NOMO-1 treated with DMSO at 0.1 percent for 48 hours (cell line): ENCODE results near the gene BRINP2.

Source experiments
- DNase-seq: peaks from one replicate; lab custom pipeline; 2025; ENCODE audit not compliant: unreplicated experiment; lab: John Stamatoyannopoulos, UW

The BRINP2 gene, protein sequence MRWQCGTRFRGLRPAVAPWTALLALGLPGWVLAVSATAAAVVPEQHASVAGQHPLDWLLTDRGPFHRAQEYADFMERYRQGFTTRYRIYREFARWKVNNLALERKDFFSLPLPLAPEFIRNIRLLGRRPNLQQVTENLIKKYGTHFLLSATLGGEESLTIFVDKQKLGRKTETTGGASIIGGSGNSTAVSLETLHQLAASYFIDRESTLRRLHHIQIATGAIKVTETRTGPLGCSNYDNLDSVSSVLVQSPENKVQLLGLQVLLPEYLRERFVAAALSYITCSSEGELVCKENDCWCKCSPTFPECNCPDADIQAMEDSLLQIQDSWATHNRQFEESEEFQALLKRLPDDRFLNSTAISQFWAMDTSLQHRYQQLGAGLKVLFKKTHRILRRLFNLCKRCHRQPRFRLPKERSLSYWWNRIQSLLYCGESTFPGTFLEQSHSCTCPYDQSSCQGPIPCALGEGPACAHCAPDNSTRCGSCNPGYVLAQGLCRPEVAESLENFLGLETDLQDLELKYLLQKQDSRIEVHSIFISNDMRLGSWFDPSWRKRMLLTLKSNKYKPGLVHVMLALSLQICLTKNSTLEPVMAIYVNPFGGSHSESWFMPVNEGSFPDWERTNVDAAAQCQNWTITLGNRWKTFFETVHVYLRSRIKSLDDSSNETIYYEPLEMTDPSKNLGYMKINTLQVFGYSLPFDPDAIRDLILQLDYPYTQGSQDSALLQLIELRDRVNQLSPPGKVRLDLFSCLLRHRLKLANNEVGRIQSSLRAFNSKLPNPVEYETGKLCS

DNA sequence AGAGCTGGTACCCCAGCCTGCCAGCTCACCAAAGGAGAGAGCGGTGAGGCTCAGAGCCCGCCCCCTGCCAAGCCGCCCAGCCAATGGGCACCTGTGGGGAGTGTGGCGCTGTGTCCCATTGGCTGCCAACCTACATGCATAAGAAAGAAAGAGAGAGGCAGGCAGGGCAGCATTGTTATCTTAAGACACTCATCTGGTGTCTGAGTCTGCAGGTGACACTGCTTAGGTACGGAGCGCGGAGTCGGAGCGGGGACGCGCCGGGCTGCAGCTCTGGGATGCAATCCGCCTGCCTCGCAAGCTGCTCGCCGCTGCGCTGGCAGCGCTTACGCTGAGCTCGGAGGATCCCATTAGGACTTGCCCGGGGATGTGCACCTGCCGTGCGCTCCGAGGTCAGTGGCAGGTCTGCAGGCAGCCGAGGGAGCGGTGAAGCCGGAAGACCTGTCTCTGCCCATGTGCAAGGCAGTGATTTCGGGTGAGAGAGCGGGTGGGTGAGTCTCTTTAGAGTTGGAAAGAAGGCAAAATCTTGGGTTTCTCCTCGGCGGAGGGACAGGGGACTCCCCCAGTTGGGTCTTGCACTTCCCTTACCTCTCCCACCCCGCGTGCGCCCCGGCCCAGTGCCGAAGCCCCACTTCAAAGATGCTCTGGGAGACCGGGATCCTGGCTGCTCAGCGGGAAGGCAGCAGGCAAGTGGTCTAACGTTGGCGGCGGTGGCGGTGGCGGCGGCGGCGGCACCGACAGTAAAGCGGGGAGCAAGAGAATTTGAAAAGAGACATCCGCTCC, at the start of gene BRINP2:
Gene BRINP2 (plus strand): TSS at position 203 of the 780 bp plus-strand sequence. CDS start 58,919 bp downstream, outside the sequence.
- no peak for DNase-seq

GRCh38 chr1:177122461-177123251, 48.1 kb upstream of the BRINP2 start:
- DNase-seq: no peak

DNA sequence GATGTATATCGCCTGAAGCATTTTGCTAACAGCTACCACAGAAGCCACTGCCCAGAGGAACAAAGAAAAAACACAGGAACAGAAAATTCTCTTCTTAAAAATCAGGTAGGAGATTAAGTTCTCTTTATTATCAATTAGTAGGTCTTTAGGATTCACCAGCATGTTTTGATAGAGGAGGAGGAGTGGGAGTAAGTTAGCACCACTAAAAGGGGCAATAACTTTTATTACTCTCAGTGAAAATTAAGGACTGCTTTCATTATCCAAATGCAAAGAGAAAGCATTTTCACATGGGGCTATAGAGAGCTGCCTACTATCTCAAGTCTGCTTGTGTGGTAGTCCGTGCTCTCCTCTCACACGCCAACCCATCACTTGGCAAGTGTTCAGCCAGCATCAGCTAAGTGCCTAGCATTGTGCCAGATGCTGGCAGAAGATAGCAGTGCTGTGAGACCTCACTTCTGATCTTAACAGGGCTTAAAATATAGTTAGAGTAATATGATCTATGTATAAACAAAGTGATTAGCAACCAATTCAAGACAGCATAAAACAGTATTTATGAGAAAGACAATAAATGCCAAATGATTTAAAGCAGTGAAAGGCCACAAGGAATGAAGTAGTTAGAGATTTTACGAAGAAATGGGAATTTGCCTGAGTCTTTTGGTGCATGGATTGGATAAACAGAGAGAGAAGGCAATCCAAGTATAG, 46.0 kb upstream of the BRINP2 start:
- DNase-seq: no peak

- DNase-seq: no peak
Measured at GRCh38 chr1:177126267-177126666, 44.5 kb upstream of the BRINP2 start.

GRCh38 chr1:177128665-177129281, 42.0 kb upstream of the BRINP2 start:
- no peak for DNase-seq

DNA sequence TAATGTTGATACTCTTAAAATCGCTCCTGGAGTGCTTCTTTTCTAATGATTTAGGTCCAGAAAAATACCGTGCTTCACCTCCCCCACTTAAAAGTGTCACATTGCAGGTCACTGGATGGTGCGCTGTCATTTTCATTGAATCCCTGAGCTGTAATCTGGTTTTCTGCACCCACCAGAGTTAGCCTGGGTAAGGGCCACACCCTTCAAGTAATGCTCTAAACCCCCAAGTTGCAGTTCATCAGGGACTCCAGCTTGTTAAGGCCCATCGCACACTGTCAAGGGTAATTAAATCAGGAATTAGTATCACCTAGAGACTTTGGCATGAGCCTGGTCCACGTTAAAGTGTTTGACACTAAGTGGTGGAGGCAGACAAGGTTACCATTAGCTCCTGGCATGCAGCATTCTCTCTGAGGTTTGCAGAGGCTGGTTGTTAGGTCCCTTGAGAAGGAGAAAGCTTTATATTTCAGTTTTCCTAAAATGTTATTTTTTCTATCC, 40.3 kb upstream of the BRINP2 start:
- DNase-seq: no peak

DNA sequence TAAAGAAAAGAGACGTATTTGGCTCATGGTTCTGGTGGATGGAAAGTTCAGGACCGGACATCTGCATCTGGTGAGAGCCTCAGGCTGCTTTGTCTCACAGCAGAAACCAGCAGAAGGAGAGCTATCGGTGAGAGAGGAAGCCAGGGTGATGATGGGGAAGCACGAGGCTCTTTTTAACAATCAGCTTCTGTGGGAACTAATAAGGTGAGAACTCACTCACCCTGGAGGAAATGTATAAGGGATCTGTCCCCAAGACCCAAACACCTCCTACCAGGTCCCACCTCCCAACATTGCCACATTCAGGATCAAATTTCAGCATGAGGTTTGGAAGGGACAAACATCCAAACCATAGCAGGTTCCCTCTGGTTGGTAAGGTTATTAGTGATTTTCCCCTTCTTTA, 39.0 kb upstream of the BRINP2 start:
- DNase-seq: no peak

GRCh38 chr1:177132141-177132540, 38.6 kb upstream of the BRINP2 start:
- no peak for DNase-seq

DNA sequence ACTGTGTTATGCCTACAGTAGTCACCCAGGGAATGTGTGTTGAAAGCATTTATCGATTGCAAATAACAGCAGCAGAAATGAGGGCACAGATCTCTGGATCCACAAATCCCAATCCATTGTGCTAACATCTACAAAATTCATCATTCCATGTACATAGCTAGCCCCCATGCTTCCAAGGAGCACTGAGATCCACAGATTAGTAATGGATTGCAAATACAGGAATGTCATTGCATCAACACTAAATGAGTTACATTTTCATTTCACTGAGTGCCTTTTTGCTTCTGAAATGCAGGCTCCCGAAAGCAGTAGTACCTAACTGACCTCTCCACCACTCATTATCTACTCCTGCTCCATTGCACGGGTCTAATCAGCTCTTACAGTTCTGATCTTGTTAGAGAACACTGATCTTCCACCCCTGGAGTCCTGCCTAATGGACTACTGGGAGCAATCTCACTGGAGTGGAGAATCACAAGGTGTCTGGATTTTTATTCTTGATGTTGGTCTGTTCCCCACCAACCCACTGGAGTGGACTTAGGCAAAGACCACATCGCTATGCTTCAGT, 36.7 kb upstream of the BRINP2 start:
- no peak for DNase-seq

DNA sequence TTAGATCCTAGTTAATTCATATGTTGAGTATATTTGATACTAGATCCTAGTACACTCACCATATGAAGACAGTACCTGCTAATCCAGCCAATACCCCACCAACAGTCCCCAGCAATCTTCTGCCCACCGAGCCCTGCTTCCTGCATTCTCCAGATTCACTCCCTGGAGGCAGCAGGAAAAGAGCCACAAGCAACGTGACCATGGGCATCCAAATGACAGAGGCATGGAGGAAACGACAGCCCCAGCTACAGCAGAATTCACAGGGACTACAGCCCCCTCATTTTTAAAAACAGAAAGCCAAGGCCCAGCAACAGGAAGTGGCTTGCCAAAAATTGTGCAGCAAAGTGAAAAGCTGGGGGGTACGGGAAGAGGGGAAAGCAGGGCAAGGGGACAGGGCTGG, 35.5 kb upstream of the BRINP2 start:
- DNase-seq: no peak

DNA sequence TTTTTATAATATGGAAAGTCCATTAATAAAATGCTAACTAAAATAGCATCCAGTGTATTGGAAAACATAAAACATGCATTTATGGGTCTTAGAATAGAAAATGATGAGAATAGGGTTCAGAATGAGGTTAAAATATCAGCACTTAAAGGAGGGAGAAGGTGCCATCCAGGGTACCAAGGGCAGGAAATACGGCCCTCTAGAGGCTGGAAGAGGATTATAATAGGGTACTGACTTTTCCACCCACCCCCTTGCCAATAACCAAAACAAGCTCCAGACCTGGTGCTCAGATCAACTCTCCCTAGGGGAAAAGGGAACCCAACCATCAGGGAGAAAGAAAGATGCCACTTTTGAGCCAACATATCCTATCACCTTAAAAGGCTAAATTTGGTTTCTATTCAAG, 32.9 kb upstream of the BRINP2 start:
- no peak for DNase-seq

DNA sequence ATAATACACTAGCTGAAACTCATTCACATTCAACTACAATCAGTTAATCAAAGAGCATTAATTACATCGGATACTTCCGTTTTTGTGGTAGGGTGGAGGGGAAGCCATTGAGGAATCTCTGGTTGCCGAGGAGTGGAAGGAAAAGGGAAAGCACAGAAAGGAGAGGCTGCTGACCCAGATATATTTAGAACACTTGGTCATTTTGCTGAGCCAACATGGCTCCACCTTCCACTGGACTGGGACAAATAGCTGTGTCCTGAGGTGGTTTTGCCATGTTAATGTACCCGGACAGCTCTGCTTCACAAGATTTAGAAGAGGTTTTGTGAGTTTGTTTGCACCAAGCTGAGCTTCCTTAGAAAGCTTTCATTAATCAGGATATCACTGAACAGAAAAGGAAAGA, 32.4 kb upstream of the BRINP2 start:
- DNase-seq: no peak

DNA sequence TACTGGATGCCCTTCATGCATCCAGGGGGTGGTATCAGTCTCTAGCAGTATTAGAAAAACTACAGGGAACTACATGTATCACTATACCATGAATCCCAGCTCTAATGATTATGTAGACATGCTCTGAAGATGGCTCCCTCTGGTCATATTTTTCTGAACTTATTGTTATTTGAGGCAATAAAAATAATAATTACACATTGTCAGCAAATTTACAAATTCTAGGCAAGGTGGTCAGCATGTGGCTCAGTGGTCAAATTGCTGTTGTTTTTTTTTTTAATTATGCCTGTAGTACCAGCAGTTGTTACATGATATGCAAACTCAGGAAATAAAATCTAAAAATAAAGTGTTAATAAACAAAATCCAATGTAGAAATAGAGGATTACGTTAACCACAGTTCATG, 28.7 kb upstream of the BRINP2 start:
- DNase-seq: no peak

- DNase-seq: no peak
Measured at GRCh38 chr1:177142791-177143271, 27.9 kb upstream of the BRINP2 start.

DNA sequence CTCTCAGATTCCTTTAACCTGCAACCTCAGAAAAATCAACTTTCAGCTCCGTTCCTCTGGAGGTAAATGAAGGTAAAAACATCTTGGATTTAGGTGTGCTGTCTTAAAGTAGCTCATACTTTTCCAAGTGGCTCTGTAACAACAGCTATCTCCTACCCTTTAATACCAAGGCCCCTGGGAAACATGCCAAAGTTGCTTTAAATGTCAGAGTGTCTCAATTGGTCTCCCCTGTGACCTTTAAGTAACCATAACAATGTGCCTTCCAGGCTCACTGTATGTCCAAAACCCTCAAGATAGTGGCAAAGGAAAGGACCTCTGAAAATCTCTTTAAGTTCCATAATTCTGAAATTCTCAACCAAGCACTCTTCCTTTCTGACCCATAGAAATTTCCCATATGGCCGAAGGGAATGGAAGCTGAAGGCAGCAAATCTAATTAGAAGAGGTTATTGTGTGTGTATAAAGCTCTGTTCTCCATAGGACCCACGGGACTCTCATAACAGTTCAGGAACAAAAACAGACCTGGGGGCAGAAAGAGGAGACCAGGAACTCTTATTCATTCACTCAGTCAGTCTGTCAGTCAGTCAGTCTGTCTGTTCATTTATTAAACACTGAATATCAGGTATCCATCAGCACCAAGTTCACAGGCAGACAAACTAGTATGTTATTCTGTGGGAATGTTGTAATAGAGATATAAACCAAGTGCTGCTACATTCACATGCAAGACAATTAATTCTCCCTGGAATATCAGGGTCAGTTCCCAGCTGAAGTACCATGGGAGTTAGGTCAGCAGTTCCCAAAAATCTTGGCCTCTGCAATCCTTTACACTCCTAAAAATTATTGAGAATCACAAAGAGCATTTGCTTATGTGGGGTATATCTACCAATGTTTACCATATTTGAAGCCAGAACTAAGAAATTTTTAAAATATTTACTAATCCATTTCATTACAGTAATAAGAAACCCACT, 25.4 kb upstream of the BRINP2 start:
- no peak for DNase-seq

- DNase-seq: no peak
Measured at GRCh38 chr1:177146499-177146898, 24.3 kb upstream of the BRINP2 start.

GRCh38 chr1:177162243-177162642, 8.5 kb upstream of the BRINP2 start:
- DNase-seq: no peak

DNA sequence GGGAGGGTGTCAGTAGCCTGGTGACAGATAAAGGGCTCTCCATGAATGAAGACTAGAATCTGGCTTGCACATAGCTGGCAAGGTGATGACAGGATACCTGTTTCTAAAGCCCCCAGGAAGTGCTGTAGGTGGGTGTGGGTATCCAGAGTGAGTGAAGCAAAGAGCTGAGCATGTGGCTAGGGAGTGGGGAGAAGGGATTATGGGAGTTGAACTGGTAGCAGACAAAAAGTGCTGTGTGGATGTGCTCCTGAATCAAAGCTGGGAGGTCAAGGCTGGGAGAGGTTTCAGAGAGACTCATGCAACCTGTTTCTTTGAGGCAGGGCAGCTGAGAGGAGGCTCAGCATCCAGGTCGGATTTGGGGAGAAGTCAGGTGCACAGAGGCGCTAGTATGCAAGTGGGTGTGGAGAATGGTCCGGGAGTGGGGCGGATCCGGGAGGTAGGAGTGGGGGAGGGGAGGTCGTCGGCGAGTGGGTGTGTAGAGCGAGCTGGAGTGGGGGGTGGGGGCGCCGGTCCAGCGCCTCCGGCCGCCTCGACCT, 6.8 kb upstream of the BRINP2 start:
- DNase-seq: no peak
